ENCODE measurements around the gene FITM2. TPM values are rescaled to one million over a fixed set of nuclear protein-coding genes. Genes with fewer than 3 reads are reported as not detected.

Gene FITM2
- polyA plus RNA-seq, 2 of the 4 experiments (the other 2 are of a cell fraction), result 13.1 to 15.4 TPM

- DNase-seq (ENCODE audit: low read depth in 1 of 2, low spot score in 1 of 2) (no peak), ATAC-seq (no peak), FAIRE-seq (no peak)
- Histone ChIP-seq H3K27ac (no peak overlapping the region), H3K9me3 (no peaks in the 10 kb centered on the region), H3K4me1 (peaks cover 14% of the 10 kb centered on the region; the same call in 2 of the 3 replicates), H3K4me2 (no peak overlapping the region), H3K4me3 (no peak overlapping the region)
- no peak for TF ChIP-seq JUN (IDR thresholded peaks at IDR 0.05)
- TF ChIP-seq POLR2AphosphoS2 (conservative IDR thresholded peaks at IDR 0.05; ENCODE audit: low read length), result no peak
- no peak for TF ChIP-seq FOSB (CRISPR knock-in tag; IDR thresholded peaks at IDR 0.05)
- no peak for TF ChIP-seq EHMT2 (IDR thresholded peaks at IDR 0.05; ENCODE audit: low read depth)
- TF ChIP-seq NFE2L2 (conservative IDR thresholded peaks at IDR 0.05; ENCODE audit: low read length), result no peak
- TF ChIP-seq ZC3H11A (IDR thresholded peaks at IDR 0.05), result no peak
- no peak for TF ChIP-seq MAX (IDR thresholded peaks at IDR 0.05)
- no peak for TF ChIP-seq CHD4 (IDR thresholded peaks at IDR 0.05; ENCODE audit: borderline replicate concordance)
- no peak for TF ChIP-seq RARB (CRISPR knock-in tag; IDR thresholded peaks at IDR 0.05)
- TF ChIP-seq HOXB13 (CRISPR knock-in tag; IDR thresholded peaks at IDR 0.05; ENCODE audit: low read depth), result no peak
- CTCF ChIA-PET, result no interaction called here
- POLR2A ChIA-PET, result no interaction called here
These were observed 6.6 kb downstream of the FITM2 start for GRCh38 chr20:44304383-44304782.

- no peak for ATAC-seq
- Histone ChIP-seq H3K4me3 (no peak overlapping the region), H3K9me3 (no peaks in the 10 kb centered on the region), H3K27ac (peak overlapping the region; percentile 4 to 63; a peak in 4 of 6 replicates), H3K4me2 (peak overlapping the region; percentile 32), H3K4me1 (peaks cover 14% of the 10 kb centered on the region; the same call in 2 of the 3 replicates)
- TF ChIP-seq SMC3 (IDR thresholded peaks at IDR 0.05), result no peak
- POLR2A ChIA-PET, result no interaction called here
- FAIRE-seq, result no peak
- CTCF ChIA-PET, result interaction anchor here (0.9 to 4.2 kb wide), 3 partner anchors 8 to 85 kb away, joined by 3 to 42 read pairs (median 4); partner anchors contain the start of gene FITM2
- WGBS (ENCODE audit: missing lambda C conversion rate), result 88% methylated on average over 8 of the region's 8 CpGs
- no peak for DNase-seq (ENCODE audit: low read depth in 1 of 2, low spot score in 1 of 2)
These were observed 8.3 kb downstream of the FITM2 start for GRCh38 chr20:44302736-44303135.

- ChIA-PET POLR2A (no interaction called here), CTCF (interaction anchor here (0.9 to 4.2 kb wide), 4 partner anchors 9 to 85 kb away, joined by 3 to 42 read pairs (median 6); partner anchors contain the start of gene FITM2)
- peak overlapping the region; percentile 32 for H3K4me2 ChIP-seq
- ATAC-seq, result peak; percentile 24 to 72; a peak in 4 of 6 replicates
- peak overlapping the region; percentile 4 to 63; a peak in 5 of 6 replicates for H3K27ac ChIP-seq
- no peak for TF ChIP-seq MAFK (IDR thresholded peaks at IDR 0.05; ENCODE audit: partially characterized antibody)
- no peak for TF ChIP-seq CTCF (IDR thresholded peaks at IDR 0.05)
- TF ChIP-seq MAX (IDR thresholded peaks at IDR 0.05), result no peak
- no peak for TF ChIP-seq FOXS1 (CRISPR knock-in tag; IDR thresholded peaks at IDR 0.05)
- no peak for TF ChIP-seq RCOR1 (IDR thresholded peaks at IDR 0.05; ENCODE audit: low read depth, low read length)
- TF ChIP-seq KDM1A (IDR thresholded peaks at IDR 0.05; ENCODE audit: low read depth), result no peak
- no peak for TF ChIP-seq USF2 (IDR thresholded peaks at IDR 0.05)
- no peak for TF ChIP-seq HDAC2 (IDR thresholded peaks at IDR 0.05)
- no peak for TF ChIP-seq MAZ (IDR thresholded peaks at IDR 0.05; ENCODE audit: borderline replicate concordance, low read depth, low read length)
- TF ChIP-seq BCL3 (IDR thresholded peaks at IDR 0.05), result no peak
- no peaks in the 10 kb centered on the region for H3K9me3 ChIP-seq
- FAIRE-seq, result no peak
- WGBS (ENCODE audit: missing lambda C conversion rate), result 20% methylated on average over 2 of the region's 5 CpGs
- peak in 1 of 2 experiments; percentile 54 for DNase-seq (ENCODE audit: low read depth in 1 of 2, low spot score in 1 of 2)
- H3K4me1 ChIP-seq, result peaks cover 14% of the 10 kb centered on the region; the same call in 2 of the 3 replicates
- H3K4me3 ChIP-seq, result no peak overlapping the region
These were observed 8.9 kb downstream of the FITM2 start for GRCh38 chr20:44302026-44302669.

Data from A549 (cell line).